Measurements from ENCODE around the gene DGKI. TPM values are rescaled to one million over a fixed set of nuclear protein-coding genes. Genes with fewer than 3 reads are reported as not detected.

Gene DGKI
- total and polyA plus RNA-seq, 2 donors (not counting 1 experiment from before 2014, with no cell fraction given) = 0.74 to 2.1 TPM

DNA sequence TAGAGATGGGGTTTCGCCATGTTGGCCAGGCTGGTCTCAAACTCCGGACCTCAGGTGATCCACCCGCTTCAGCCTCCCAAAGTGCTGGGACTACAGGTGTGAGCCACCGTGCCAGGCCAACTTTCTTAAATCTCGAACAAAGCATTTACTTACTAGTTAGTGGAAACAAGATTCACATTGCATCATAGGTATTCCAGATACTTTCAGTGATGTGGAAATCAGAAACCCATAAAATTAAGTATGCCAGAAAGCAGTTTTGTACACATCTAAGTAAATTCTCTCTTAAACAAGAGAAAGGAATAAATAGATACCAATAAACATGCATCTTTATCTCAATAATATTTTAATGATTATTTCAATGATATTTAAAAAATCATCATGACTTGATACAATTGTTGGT, 75.5 kb downstream of the DGKI start:
- H3K79me2 ChIP-seq (ENCODE audit: control insufficient read depth, insufficient read depth, low read length) = no peaks in the 10 kb centered on the region
- H3K36me3 ChIP-seq (ENCODE audit: control insufficient read depth, insufficient read depth, low read length) = no peaks in the 10 kb centered on the region
- no peak overlapping the region for H2AFZ ChIP-seq (ENCODE audit: low read length)
- no peaks in the 10 kb centered on the region for H4K20me1 ChIP-seq (ENCODE audit: control insufficient read depth, extremely low read depth, insufficient read depth, low read length)
- H3K27ac ChIP-seq (ENCODE audit: insufficient read depth, low read length) = no peak overlapping the region
- H3K9ac ChIP-seq (ENCODE audit: insufficient read depth, low read length) = no peak overlapping the region
- no peaks in the 10 kb centered on the region for H3K9me3 ChIP-seq (ENCODE audit: control insufficient read depth, insufficient read depth, low read depth, low read length)
- no peak overlapping the region for H3K4me2 ChIP-seq (ENCODE audit: extremely low read depth, insufficient read depth, low read length)
- DNase-seq (ENCODE audit: low read depth in 2 of 2) = peak in 1 of 2 donors; percentile 8
- no peak overlapping the region for H3K4me3 ChIP-seq (replicated peaks in 1 of 4; ENCODE audit: control extremely low read depth in 1 of 4, insufficient read depth in 1 of 4, low read depth in 3 of 4, low read length in 4 of 4)
- no peaks in the 10 kb centered on the region for H3K27me3 ChIP-seq (ENCODE audit: control insufficient read depth, insufficient read depth, low read length)
- TF ChIP-seq CTCF (conservative IDR thresholded peaks at IDR 0.05 in 1 of 2, IDR thresholded peaks at IDR 0.05 in 1 of 2; ENCODE audit: low read depth in 1 of 2, low read length in 2 of 2) (no peak), EZH2 (IDR thresholded peaks at IDR 0.05; ENCODE audit: low read length, missing control alignments) (no peak)
- peaks cover 22% of the 10 kb centered on the region for H3K4me1 ChIP-seq (ENCODE audit: control insufficient read depth, extremely low read depth, insufficient read depth, low read length)

DNA sequence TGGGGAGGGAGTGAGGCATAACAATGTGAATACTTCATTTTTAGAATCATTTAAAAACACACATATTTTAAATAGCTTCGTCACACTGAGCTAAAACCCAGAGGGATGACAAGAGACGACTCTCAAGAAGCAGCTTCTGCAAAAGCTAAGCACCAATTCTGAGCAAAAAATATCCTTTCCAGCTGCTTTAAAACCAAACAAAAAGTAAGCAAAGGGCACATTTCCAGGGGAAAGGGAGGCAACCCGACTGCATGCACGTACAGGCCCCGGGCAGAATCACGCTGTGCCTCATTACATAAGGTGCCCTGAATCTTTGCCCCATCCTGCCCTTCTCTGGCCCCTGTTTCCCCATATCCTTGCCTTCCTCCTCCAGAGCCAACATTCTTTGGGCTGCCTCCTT, 78.4 kb downstream of the DGKI start:
- Histone ChIP-seq H3K79me2 (ENCODE audit: control insufficient read depth, insufficient read depth, low read length) (no peaks in the 10 kb centered on the region), H3K4me2 (ENCODE audit: extremely low read depth, insufficient read depth, low read length) (peak overlapping the region; percentile 32), H3K9ac (ENCODE audit: insufficient read depth, low read length) (no peak overlapping the region), H3K4me3 (replicated peaks in 1 of 4; ENCODE audit: control extremely low read depth in 1 of 4, insufficient read depth in 1 of 4, low read depth in 3 of 4, low read length in 4 of 4) (no peak overlapping the region), H4K20me1 (ENCODE audit: control insufficient read depth, extremely low read depth, insufficient read depth, low read length) (no peaks in the 10 kb centered on the region), H2AFZ (ENCODE audit: low read length) (peak overlapping the region; percentile 53), H3K9me3 (ENCODE audit: control insufficient read depth, insufficient read depth, low read depth, low read length) (no peaks in the 10 kb centered on the region), H3K36me3 (ENCODE audit: control insufficient read depth, insufficient read depth, low read length) (no peaks in the 10 kb centered on the region), H3K27ac (ENCODE audit: insufficient read depth, low read length) (no peak overlapping the region), H3K4me1 (ENCODE audit: control insufficient read depth, extremely low read depth, insufficient read depth, low read length) (peaks cover 12% of the 10 kb centered on the region), H3K27me3 (ENCODE audit: control insufficient read depth, insufficient read depth, low read length) (no peaks in the 10 kb centered on the region)
- peak; percentile 18 to 37 for DNase-seq (ENCODE audit: low read depth in 2 of 2)
- no peak for TF ChIP-seq EZH2 (IDR thresholded peaks at IDR 0.05; ENCODE audit: low read length, missing control alignments)
- TF ChIP-seq CTCF (conservative IDR thresholded peaks at IDR 0.05 in 1 of 2, IDR thresholded peaks at IDR 0.05 in 1 of 2; ENCODE audit: low read depth in 1 of 2, low read length in 2 of 2) = no peak

DNA sequence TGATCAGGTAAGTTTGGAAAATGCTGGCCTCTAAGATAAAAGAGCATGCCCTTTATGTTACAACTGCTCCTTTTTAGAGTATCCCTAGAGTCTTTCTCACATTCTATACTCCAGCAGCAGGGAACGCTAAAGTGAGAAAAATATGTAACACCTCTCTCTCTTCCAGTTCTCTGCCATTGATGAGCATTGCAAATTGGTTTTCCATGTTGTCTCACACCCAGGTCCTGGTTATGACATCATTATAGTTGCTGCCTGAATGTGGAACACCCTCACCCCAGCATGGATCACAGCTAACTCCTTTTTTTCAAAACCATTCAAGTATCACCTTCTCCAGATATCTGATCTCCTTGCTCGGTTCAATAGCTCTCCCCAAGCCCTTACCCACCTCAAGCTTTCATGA, 84.4 kb downstream of the DGKI start:
- Histone ChIP-seq H3K27me3 (ENCODE audit: control insufficient read depth, insufficient read depth, low read length) (no peaks in the 10 kb centered on the region), H3K36me3 (ENCODE audit: control insufficient read depth, insufficient read depth, low read length) (no peaks in the 10 kb centered on the region), H3K4me1 (ENCODE audit: control insufficient read depth, extremely low read depth, insufficient read depth, low read length) (no peaks in the 10 kb centered on the region), H3K79me2 (ENCODE audit: control insufficient read depth, insufficient read depth, low read length) (no peaks in the 10 kb centered on the region), H3K9me3 (ENCODE audit: control insufficient read depth, insufficient read depth, low read depth, low read length) (no peaks in the 10 kb centered on the region), H3K9ac (ENCODE audit: insufficient read depth, low read length) (no peak overlapping the region), H4K20me1 (ENCODE audit: control insufficient read depth, extremely low read depth, insufficient read depth, low read length) (no peaks in the 10 kb centered on the region), H3K27ac (ENCODE audit: insufficient read depth, low read length) (no peak overlapping the region), H3K4me2 (ENCODE audit: extremely low read depth, insufficient read depth, low read length) (no peak overlapping the region), H2AFZ (ENCODE audit: low read length) (no peak overlapping the region), H3K4me3 (replicated peaks in 1 of 4; ENCODE audit: control extremely low read depth in 1 of 4, insufficient read depth in 1 of 4, low read depth in 3 of 4, low read length in 4 of 4) (no peak overlapping the region)
- no peak for DNase-seq (ENCODE audit: low read depth in 2 of 2)
- TF ChIP-seq CTCF (conservative IDR thresholded peaks at IDR 0.05 in 1 of 2, IDR thresholded peaks at IDR 0.05 in 1 of 2; ENCODE audit: low read depth in 1 of 2, low read length in 2 of 2) = no peak
- no peak for TF ChIP-seq EZH2 (IDR thresholded peaks at IDR 0.05; ENCODE audit: low read length, missing control alignments)
